ENCODE data around the gene LRRC23. TPM values are rescaled to one million over a fixed set of nuclear protein-coding genes. Genes with fewer than 3 reads are reported as not detected.
A peak's percentile ranks its signal among the peaks of the same experiment; 100 is the strongest.

LRRC23 gene
- total RNA-seq, 1 donor from 2014 or later: 13.4 TPM

DNA sequence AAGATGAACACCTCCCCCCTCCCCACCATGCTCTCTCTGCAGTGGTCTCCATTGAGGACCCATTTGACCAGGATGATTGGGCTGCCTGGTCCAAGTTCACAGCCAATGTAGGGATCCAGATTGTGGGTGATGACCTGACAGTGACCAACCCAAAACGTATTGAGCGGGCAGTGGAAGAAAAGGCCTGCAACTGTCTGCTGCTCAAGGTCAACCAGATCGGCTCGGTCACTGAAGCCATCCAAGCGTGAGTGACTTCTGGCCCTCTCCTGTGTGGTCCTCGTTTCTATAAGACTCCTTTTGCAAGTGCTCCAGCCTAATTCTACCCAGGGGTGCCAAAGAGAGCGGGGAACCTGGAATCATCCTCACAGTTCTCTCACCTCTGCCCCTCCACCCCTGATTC, 16.9 kb downstream of the LRRC23 start:
- intact Hi-C loops (cut with DNase I): no loop called here
- no peak for ATAC-seq
- no peak for DNase-seq (ENCODE audit: low spot score)

DNA sequence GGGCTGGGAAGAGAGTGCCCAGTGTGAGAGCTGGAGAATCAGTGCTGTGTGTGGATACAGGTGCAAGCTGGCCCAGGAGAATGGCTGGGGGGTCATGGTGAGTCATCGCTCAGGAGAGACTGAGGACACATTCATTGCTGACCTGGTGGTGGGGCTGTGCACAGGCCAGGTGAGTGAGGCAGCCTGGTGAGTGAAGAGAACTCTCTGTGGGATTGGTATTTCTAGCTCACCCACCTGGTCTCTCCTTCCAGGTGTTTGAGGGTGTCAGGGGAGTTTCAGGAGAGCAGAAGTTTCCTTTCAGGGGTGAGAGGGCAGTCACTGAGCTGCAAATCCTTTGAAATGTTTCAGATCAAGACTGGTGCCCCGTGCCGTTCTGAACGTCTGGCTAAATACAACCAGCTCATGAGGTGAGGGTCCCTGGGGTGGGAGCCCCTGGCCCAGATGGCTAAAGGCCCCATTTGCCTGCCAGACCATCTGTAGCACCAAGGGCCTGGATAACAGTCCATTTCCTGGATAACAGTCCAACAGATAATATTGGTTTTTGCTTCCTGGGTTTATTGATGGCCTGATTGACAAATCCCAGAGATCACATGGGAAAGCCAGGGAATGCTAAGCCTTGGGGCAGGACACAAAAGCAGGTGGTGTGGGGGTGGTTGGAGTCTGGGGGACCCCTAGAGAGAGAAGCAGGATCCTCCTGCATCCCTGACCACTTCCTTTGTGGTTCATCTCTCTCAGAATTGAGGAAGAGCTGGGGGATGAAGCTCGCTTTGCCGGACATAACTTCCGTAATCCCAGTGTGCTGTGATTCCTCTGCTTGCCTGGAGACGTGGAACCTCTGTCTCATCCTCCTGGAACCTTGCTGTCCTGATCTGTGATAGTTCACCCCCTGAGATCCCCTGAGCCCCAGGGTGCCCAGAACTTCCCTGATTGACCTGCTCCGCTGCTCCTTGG, 17.6 kb downstream of the LRRC23 start:
- ATAC-seq (no peak), DNase-seq (ENCODE audit: low spot score) (no peak)
- intact Hi-C loops (cut with DNase I): no loop called here

GRCh38 chr12:6923003-6923732, 18.5 kb downstream of the LRRC23 start:
- no peak for DNase-seq (ENCODE audit: low spot score)
- no peak for ATAC-seq
- intact Hi-C loops (cut with DNase I): no loop called here

DNA sequence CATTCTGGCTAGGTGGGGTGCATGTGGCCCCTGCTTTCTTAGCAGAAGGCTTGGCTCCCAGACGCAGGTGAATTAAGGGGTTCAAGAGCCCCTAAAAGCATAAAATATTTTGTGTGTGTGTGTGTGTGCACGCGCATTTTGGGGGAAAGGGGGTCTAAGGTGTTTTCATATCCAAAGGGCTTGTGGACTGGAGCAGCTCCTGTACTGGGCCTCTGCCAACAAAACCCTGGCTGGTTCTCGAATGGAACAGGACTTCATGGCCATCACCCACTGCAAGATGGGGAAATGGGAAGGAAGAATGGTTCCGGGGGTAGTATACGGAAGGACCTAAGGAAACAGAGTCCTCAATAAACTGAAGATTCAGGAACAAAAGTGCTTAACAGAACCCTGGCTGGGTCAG, 19.2 kb downstream of the LRRC23 start:
- no peak for ATAC-seq
- no peak for DNase-seq (ENCODE audit: low spot score)
- intact Hi-C loops (cut with DNase I): no loop called here

DNA sequence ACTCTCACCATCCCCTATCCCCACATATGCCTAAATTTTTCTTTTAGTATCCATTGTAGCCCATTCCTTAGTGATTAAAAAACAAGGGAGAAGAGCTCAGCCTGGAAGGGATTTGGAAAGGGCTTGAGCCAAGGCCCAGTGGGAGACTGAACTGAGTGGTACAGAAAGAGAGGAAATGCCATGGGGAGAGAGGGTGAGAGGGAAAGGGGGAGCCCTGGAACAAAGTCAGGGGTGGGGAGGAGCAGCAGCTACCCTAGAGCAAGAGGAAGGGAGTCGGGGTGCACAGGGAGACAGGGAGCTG, 20.6 kb downstream of the LRRC23 start:
- ATAC-seq: no peak
- no peak for DNase-seq (ENCODE audit: low spot score)
- intact Hi-C loops (cut with DNase I): no loop called here

- DNase-seq (ENCODE audit: low spot score): no peak
- intact Hi-C loops (cut with DNase I): no loop called here
- ATAC-seq: peak; percentile 65
Observed at GRCh38 chr12:6925540-6926279, 21.1 kb downstream of the LRRC23 start.

DNA sequence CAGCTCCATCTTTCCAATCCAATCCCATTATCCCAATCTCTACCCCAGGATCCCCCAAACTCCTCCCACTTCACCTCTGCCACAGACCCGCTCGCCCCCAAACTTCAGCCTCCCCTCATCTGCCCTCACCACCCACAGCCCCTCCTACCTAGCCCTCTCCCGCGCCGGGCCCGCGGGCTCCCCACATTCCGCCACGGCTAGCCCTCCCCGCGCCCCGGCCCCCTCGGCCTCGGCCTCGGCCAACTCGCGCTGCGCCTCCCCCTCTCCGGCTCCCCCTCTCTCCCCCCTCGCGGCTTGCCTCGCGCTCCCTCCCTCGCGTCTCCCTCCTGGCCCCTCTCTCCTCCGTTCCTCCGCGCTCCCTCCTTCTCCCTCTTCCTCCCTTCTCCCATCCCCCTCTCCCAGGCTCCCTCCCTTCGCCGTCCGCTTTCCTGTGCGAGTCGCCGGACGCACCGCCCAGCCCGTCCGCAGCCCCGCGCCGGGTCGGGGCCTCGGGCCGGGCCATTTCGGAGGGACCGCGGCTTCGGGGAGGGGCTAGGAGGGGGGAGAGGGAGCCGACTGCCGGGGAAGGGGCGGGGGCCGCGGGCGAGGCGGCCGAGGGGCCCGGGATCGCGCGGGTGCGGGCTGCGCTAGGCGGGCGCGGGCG, 22.9 kb downstream of the LRRC23 start, which contains the start of gene ATN1:
Gene ATN1, plus strand, starts transcription at position 581 of the 643 bp plus-strand sequence. CDS start 6,043 bp downstream, outside the sequence.
- intact Hi-C loops (cut with DNase I): no loop called here
- peak; percentile 67 for ATAC-seq
- DNase-seq (ENCODE audit: low spot score): peak; percentile 94

DNA sequence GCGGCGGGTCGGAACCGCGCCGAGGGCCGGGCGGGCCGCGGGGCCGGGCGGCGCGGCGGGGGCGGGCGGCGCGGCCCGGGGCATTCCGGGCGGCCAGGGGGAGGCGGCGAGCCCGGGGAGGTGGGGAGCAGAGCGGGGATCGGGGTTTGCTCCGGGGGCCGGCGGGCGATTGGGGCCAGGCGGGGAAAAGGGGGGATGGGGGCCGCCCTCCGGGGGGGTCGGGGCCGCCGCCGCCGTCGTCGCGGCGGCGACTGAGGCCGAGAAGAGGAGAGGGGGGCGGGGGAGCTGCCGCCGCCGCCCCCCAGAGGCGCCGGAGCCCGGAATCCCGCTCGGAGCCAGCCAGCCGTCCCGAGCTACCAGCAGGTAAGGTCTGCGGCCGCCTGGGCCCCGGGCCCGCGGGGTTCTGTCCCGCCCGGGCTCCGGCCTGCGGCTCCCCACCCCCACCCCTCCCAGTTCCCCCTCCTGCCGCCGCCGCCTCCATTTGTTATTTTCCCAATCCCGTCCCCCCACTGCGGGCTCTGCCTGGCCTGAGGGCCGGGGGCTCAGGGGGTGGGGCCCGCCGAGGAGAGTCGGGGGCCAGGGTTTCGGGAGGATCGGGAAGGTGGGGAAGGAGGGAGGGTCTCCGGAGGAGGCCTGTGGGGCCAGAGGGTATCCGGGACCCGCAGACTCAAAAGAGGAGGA, 23.5 kb downstream of the LRRC23 start:
- intact Hi-C loops (cut with DNase I): no loop called here
- no peak for DNase-seq (ENCODE audit: low spot score)
- ATAC-seq: no peak

GRCh38 chr12:6928703-6929407, 24.2 kb downstream of the LRRC23 start:
- intact Hi-C loops (cut with DNase I): no loop called here
- ATAC-seq (no peak), DNase-seq (ENCODE audit: low spot score) (no peak)

DNA sequence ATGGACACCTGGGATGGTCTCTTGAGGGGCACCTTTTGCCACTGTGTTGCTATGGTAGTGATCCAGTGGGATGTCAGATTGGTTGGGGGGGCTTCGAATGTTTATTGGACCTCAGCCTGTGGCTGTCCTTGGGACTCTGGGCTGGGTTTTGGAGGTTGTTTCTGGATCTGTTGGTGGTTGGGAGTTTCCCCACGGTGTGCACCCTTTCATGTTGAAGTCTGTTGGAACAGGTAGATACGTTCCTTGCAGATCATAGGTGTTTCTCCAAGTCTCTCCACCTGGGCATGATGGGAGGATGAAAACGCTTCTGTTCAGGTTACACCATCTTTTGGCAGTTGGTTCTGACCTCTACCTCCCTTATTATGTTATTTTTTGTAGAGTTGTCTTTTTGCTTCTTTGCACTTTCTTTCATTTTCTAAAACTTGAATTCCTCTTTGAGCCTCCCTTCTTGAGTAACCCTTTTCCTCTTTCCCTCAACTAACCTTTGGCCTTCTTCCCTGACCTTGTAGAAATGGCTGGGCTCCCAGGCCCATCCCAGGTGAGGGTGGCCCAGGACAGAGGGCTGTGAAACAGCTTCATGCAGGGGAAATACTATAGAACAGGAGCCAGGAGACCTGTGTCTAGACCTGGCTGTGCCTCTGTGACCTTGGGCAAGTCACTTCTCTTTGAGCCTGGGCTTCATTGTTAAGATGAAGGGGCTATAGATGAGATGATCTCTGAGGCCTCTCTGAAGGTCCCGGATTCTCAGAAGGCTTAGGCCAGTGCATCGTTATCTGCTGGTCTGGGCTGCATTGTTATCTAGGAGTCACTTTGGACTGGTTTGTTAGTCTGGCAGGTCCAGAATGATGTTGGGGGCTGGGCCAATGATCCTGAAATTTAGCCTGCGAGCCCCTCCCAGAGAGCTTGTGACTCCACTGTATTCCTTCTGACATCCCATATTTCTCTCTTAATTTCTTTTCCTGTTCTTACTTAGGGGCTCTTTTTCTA, 25.1 kb downstream of the LRRC23 start:
- no peak for ATAC-seq

GRCh38 chr12:6932766-6933165, 28.1 kb downstream of the LRRC23 start:
- intact Hi-C loops (cut with DNase I): no loop called here
- DNase-seq (ENCODE audit: low spot score): no peak
- no peak for ATAC-seq

More for the DNA sequence above, 25.1 kb downstream of the LRRC23 start:
- DNase-seq (ENCODE audit: low spot score): no peak
- intact Hi-C loops (cut with DNase I): no loop called here

GRCh38 chr12:6934110-6934509, 29.5 kb downstream of the LRRC23 start:
- DNase-seq (ENCODE audit: low spot score) (no peak), ATAC-seq (no peak)
- intact Hi-C loops (cut with DNase I): no loop called here

- no peak for DNase-seq (ENCODE audit: low spot score)
- intact Hi-C loops (cut with DNase I): no loop called here
- peak; percentile 6 for ATAC-seq
Observed at GRCh38 chr12:6935371-6936193, 31.0 kb downstream of the LRRC23 start.

DNA sequence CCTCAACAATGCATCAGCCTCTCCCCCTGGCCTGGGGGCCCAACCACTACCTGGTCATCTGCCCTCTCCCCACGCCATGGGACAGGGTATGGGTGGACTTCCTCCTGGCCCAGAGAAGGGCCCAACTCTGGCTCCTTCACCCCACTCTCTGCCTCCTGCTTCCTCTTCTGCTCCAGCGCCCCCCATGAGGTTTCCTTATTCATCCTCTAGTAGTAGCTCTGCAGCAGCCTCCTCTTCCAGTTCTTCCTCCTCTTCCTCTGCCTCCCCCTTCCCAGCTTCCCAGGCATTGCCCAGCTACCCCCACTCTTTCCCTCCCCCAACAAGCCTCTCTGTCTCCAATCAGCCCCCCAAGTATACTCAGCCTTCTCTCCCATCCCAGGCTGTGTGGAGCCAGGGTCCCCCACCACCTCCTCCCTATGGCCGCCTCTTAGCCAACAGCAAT, 31.6 kb downstream of the LRRC23 start:
- intact Hi-C loops (cut with DNase I): no loop called here
- no peak for DNase-seq (ENCODE audit: low spot score)
- no peak for ATAC-seq

- ATAC-seq (peak; percentile 23), DNase-seq (ENCODE audit: low spot score) (peak; percentile 76)
- intact Hi-C loops (cut with DNase I): no loop called here
Observed at GRCh38 chr12:6936636-6937480, 32.2 kb downstream of the LRRC23 start.
